ENCODE data around the gene FAM98C. TPM values are rescaled to one million over a fixed set of nuclear protein-coding genes. Genes with fewer than 3 reads are reported as not detected.

Gene FAM98C
- total and polyA plus RNA-seq, 4 experiments from 2014 or later = 18.2 to 53.8 (median 37.7) TPM

DNA sequence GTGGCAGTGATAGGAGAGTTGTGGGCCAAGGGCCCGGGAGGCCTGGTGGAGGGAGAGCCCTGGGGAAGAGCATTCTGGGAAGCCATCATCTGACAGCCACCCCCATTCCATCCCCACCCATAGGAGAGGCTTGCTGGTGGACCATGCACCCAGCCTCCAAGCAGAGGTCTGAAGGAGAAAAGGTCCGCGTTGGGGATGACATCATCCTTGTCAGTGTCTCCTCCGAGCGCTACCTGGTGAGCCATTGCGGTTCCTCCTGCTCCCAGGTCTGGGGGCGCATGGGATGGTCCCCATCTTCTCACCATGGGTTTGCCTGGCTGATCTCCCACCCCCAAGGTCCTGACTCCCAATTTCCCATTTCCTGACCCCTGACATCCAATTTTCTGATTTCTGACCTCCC lies 41.1 kb downstream of the FAM98C start:
- H3K4me1 Mint-ChIP-seq = peaks cover 0 to 4% (median 0%) of the 10 kb centered on the region in 4 donors
- DNase-seq = no peak
- no peak overlapping the region for H3K27ac Mint-ChIP-seq
- no peak overlapping the region for H3K4me3 ChIP-seq (ENCODE audit: low read length in 2 of 2)
- intact Hi-C loops (cut with micrococcal nuclease) = no loop called here
- H3K27me3 ChIP-seq (ENCODE audit: insufficient read depth, low read length) = no peaks in the 10 kb centered on the region
- ChIA-PET CTCF (ENCODE audit: partially characterized antibody) (no interaction called here), POLR2A (ENCODE audit: partially characterized antibody) (no interaction called here)
- no peaks in the 10 kb centered on the region for H3K4me1 ChIP-seq (ENCODE audit: insufficient read depth, low read length)
- no peak overlapping the region for H3K4me3 Mint-ChIP-seq
- no peaks in the 10 kb centered on the region for H3K9me3 ChIP-seq (ENCODE audit: control insufficient read depth in 1 of 2, low read length in 2 of 2)
- H3K9me3 Mint-ChIP-seq = peaks cover 0 to 2% (median 0%) of the 10 kb centered on the region in 8 donors
- H3K27ac ChIP-seq (ENCODE audit: low read depth, low read length) = no peak overlapping the region
- peaks cover 0 to 9% of the 10 kb centered on the region in 2 donors for H3K27me3 Mint-ChIP-seq
- no peaks in the 10 kb centered on the region for H3K36me3 ChIP-seq (ENCODE audit: insufficient read depth, low read length)
- H3K36me3 Mint-ChIP-seq = no peaks in the 10 kb centered on the region

DNA sequence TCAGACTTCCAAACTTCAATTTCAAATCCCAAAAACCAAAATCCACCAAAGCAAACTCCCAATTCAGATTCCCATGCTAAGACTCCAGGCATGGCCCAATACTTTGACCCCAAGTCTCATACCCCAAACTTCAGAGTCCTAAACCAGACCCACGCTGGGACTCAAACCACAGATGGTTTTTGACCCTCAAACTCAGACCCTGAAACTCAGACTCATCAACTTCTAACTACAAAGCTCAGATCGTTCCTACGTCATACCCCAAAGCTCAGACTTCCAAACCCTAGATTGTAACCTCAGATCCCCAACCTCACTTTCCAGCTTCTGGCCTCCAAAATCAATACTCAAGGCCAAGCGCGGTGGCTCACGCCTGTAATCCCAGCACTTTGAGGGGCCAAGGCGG lies 42.5 kb downstream of the FAM98C start:
- Mint-ChIP-seq H3K9me3 (peaks cover 0 to 4% (median 0%) of the 10 kb centered on the region in 8 donors), H3K4me3 (no peak overlapping the region), H3K27me3 (peaks cover 0 to 9% of the 10 kb centered on the region in 2 donors), H3K4me1 (peaks cover 0 to 4% (median 0%) of the 10 kb centered on the region in 4 donors), H3K27ac (peak overlapping the region in 1 of 7 donors; percentile 13), H3K36me3 (no peaks in the 10 kb centered on the region)
- no peak overlapping the region for H3K4me3 ChIP-seq (ENCODE audit: low read length in 2 of 2)
- POLR2A ChIA-PET (ENCODE audit: partially characterized antibody) = no interaction called here
- intact Hi-C loops (cut with micrococcal nuclease) = no loop called here
- H3K4me1 ChIP-seq (ENCODE audit: insufficient read depth, low read length) = no peaks in the 10 kb centered on the region
- no peak overlapping the region for H3K27ac ChIP-seq (ENCODE audit: low read depth, low read length)
- no peaks in the 10 kb centered on the region for H3K36me3 ChIP-seq (ENCODE audit: insufficient read depth, low read length)
- DNase-seq = no peak
- no peaks in the 10 kb centered on the region for H3K9me3 ChIP-seq (ENCODE audit: control insufficient read depth in 1 of 2, low read length in 2 of 2)
- no peaks in the 10 kb centered on the region for H3K27me3 ChIP-seq (ENCODE audit: insufficient read depth, low read length)
- CTCF ChIA-PET (ENCODE audit: partially characterized antibody) = no interaction called here

DNA sequence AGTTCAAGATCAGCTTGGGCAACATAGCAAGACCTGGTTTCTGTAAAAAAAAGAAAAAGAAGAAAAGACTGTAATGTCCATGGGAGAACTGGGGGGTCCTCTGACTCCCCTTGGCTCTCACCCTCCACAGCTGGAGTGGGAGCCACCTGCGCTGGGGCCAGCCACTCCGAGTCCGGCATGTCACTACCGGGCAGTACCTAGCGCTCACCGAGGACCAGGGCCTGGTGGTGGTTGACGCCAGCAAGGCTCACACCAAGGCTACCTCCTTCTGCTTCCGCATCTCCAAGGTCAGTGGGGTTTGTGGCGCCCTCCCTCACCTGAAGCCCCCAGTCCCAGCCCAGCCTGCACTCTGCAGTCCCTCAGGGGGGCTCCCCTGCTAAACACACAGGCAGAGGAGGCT lies 45.3 kb downstream of the FAM98C start:
- no peaks in the 10 kb centered on the region for H3K9me3 ChIP-seq (ENCODE audit: control insufficient read depth in 1 of 2, low read length in 2 of 2)
- ChIA-PET CTCF (ENCODE audit: partially characterized antibody) (no interaction called here), POLR2A (ENCODE audit: partially characterized antibody) (interaction anchor here (0.6 kb wide), 1 partner anchor 35 kb away, joined by 3 read pairs; no protein-coding TSS in a partner anchor)
- H3K4me1 ChIP-seq (ENCODE audit: insufficient read depth, low read length) = no peaks in the 10 kb centered on the region
- no peak for DNase-seq
- H3K27me3 ChIP-seq (ENCODE audit: insufficient read depth, low read length) = no peaks in the 10 kb centered on the region
- Mint-ChIP-seq H3K27me3 (peaks cover 0 to 4% of the 10 kb centered on the region in 2 donors), H3K27ac (no peak overlapping the region), H3K36me3 (no peaks in the 10 kb centered on the region), H3K4me3 (no peak overlapping the region), H3K9me3 (peaks cover 0 to 4% (median 0%) of the 10 kb centered on the region in 8 donors), H3K4me1 (peaks cover 0 to 4% (median 0%) of the 10 kb centered on the region in 4 donors)
- H3K27ac ChIP-seq (ENCODE audit: low read depth, low read length) = no peak overlapping the region
- intact Hi-C loops (cut with micrococcal nuclease) = no loop called here
- no peaks in the 10 kb centered on the region for H3K36me3 ChIP-seq (ENCODE audit: insufficient read depth, low read length)
- no peak overlapping the region for H3K4me3 ChIP-seq (ENCODE audit: low read length in 2 of 2)

DNA sequence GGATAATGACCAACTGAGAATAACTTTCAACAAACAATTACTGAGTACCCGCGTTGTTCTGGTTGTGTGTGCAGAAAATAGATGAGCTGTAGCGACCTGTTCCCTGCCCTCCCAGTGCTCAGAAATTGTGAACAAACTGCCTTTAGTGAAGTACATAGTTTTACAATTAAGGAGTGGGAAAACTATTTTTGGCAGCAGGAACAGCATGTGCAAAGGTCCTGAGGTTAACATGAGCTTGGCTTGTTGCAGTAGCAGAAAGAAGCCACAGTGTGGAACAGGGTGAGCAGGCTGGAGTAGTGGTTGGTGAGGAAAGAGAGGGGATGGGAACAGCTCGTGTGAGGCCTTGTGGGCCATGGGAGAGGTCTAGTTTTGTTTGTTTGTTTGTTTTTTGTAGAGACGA lies 46.6 kb downstream of the FAM98C start:
- no peak overlapping the region for H3K4me3 ChIP-seq (ENCODE audit: low read length in 2 of 2)
- DNase-seq = no peak
- no peaks in the 10 kb centered on the region for H3K4me1 ChIP-seq (ENCODE audit: insufficient read depth, low read length)
- POLR2A ChIA-PET (ENCODE audit: partially characterized antibody) = no interaction called here
- Mint-ChIP-seq H3K27ac (no peak overlapping the region), H3K4me3 (no peak overlapping the region), H3K9me3 (peaks cover 0 to 4% (median 0%) of the 10 kb centered on the region in 8 donors), H3K4me1 (peaks cover 0 to 4% (median 0%) of the 10 kb centered on the region in 4 donors), H3K36me3 (no peaks in the 10 kb centered on the region), H3K27me3 (peaks cover 0 to 4% of the 10 kb centered on the region in 2 donors)
- CTCF ChIA-PET (ENCODE audit: partially characterized antibody) = no interaction called here
- H3K27ac ChIP-seq (ENCODE audit: low read depth, low read length) = no peak overlapping the region
- H3K9me3 ChIP-seq (ENCODE audit: control insufficient read depth in 1 of 2, low read length in 2 of 2) = no peaks in the 10 kb centered on the region
- no peaks in the 10 kb centered on the region for H3K36me3 ChIP-seq (ENCODE audit: insufficient read depth, low read length)
- H3K27me3 ChIP-seq (ENCODE audit: insufficient read depth, low read length) = no peaks in the 10 kb centered on the region
- intact Hi-C loops (cut with micrococcal nuclease) = no loop called here

DNA sequence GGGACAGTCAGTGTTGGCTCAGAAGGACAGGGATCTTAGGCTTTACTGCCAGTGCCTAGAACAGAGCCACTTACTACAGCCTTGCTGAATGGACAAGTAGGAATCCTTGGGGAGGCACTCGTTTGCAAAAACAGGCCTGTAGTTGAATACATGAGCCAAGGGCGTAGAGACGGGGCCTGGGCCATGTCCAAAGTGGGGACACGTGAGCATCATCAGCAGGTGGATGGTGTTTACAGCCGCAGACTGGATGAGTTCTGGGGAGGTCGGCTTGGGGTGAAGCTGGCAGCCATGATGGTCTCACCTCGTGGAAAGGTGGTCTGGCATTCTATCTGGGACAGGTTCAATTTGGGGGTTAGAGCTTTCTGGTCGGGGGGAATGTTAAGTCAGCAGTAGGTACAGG lies 48.1 kb downstream of the FAM98C start:
- CTCF ChIA-PET (ENCODE audit: partially characterized antibody) = no interaction called here
- Mint-ChIP-seq H3K27ac (no peak overlapping the region), H3K36me3 (no peaks in the 10 kb centered on the region), H3K4me3 (no peak overlapping the region), H3K4me1 (no peaks in the 10 kb centered on the region), H3K27me3 (peaks cover 0 to 2% of the 10 kb centered on the region in 2 donors), H3K9me3 (peaks cover 0 to 4% (median 0%) of the 10 kb centered on the region in 8 donors)
- Histone ChIP-seq H3K4me3 (ENCODE audit: low read length in 2 of 2) (no peak overlapping the region), H3K36me3 (ENCODE audit: insufficient read depth, low read length) (no peaks in the 10 kb centered on the region), H3K9me3 (ENCODE audit: control insufficient read depth in 1 of 2, low read length in 2 of 2) (no peaks in the 10 kb centered on the region), H3K27ac (ENCODE audit: low read depth, low read length) (no peak overlapping the region), H3K4me1 (ENCODE audit: insufficient read depth, low read length) (no peaks in the 10 kb centered on the region), H3K27me3 (ENCODE audit: insufficient read depth, low read length) (no peaks in the 10 kb centered on the region)
- DNase-seq = no peak
- POLR2A ChIA-PET (ENCODE audit: partially characterized antibody) = no interaction called here
- intact Hi-C loops (cut with micrococcal nuclease) = no loop called here

DNA sequence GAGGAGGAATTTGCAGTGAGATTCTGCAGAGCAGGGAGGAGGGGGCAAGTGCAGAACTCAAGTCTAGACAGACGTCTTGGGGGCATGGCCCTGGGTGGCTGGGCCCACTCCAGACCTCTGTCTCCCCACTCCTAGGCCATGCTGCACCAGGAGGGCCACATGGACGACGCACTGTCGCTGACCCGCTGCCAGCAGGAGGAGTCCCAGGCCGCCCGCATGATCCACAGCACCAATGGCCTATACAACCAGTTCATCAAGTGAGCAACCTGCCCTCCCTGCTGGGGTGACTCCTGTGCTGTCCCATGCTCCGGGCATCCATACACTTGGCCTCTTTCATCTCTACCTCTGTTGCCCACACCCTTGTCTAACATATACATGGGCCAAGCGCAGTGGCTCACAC lies 48.7 kb downstream of the FAM98C start:
- Mint-ChIP-seq H3K9me3 (peaks cover 0 to 4% (median 0%) of the 10 kb centered on the region in 8 donors), H3K27ac (no peak overlapping the region), H3K4me3 (no peak overlapping the region), H3K27me3 (peaks cover 0 to 2% of the 10 kb centered on the region in 2 donors), H3K4me1 (no peaks in the 10 kb centered on the region), H3K36me3 (no peaks in the 10 kb centered on the region)
- ChIA-PET CTCF (ENCODE audit: partially characterized antibody) (no interaction called here), POLR2A (ENCODE audit: partially characterized antibody) (no interaction called here)
- H3K27me3 ChIP-seq (ENCODE audit: insufficient read depth, low read length) = no peaks in the 10 kb centered on the region
- intact Hi-C loops (cut with micrococcal nuclease) = no loop called here
- DNase-seq = no peak
- no peak overlapping the region for H3K27ac ChIP-seq (ENCODE audit: low read depth, low read length)
- H3K36me3 ChIP-seq (ENCODE audit: insufficient read depth, low read length) = no peaks in the 10 kb centered on the region
- H3K9me3 ChIP-seq (ENCODE audit: control insufficient read depth in 1 of 2, low read length in 2 of 2) = no peaks in the 10 kb centered on the region
- no peaks in the 10 kb centered on the region for H3K4me1 ChIP-seq (ENCODE audit: insufficient read depth, low read length)
- no peak overlapping the region for H3K4me3 ChIP-seq (ENCODE audit: low read length in 2 of 2)

DNA sequence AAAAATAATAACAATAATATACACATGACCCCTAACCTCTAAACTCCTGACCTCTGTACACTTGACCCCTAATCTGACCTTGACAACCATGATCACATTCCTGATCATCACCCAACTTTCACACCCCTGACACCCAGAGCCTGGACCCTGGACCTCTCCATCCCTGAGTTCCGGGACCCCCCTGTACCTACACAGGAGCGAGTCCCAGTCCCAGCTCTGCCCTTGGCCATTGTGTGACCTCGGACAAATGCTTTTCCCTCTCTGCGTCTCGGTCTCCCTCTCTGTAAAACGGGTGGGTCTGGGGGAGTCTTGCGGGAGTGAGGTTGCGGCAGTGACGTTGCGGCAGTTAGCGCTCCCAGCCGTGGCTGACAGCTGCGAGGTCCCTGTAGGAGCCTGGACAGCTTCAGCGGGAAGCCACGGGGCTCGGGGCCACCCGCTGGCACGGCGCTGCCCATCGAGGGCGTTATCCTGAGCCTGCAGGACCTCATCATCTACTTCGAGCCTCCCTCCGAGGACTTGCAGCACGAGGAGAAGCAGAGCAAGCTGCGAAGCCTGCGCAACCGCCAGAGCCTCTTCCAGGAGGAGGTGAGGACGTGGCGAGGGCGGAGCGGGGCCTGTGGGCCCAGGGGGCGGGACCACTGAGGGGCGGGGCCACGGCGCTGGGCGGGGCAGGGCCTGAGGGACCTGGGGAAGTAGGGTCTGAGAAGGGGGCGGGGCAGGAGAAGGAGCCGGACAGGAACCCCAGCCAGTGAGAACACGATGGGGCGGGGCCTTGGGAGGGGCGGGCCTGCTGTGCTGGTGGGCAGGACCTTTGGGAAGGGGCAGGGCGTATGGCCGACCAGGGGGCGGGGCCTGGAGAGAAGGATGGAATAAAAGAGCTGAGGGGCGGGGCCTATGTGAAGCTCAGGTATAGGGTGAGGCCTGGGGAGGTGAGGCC lies 49.8 kb downstream of the FAM98C start:
- no peaks in the 10 kb centered on the region for H3K4me1 ChIP-seq (ENCODE audit: insufficient read depth, low read length)
- H3K4me3 ChIP-seq (ENCODE audit: low read length in 2 of 2) = no peak overlapping the region
- no peaks in the 10 kb centered on the region for H3K4me1 Mint-ChIP-seq
- no peaks in the 10 kb centered on the region for H3K27me3 ChIP-seq (ENCODE audit: insufficient read depth, low read length)
- H3K27me3 Mint-ChIP-seq = peaks cover 0 to 2% of the 10 kb centered on the region in 2 donors
- H3K27ac Mint-ChIP-seq = peak overlapping the region in 1 of 7 donors; percentile 53
- ChIA-PET CTCF (ENCODE audit: partially characterized antibody) (no interaction called here), POLR2A (ENCODE audit: partially characterized antibody) (no interaction called here)
- no peaks in the 10 kb centered on the region for H3K9me3 ChIP-seq (ENCODE audit: control insufficient read depth in 1 of 2, low read length in 2 of 2)
- intact Hi-C loops (cut with micrococcal nuclease) = no loop called here
- no peak overlapping the region for H3K4me3 Mint-ChIP-seq
- no peak overlapping the region for H3K27ac ChIP-seq (ENCODE audit: low read depth, low read length)
- peaks cover 0 to 4% (median 0%) of the 10 kb centered on the region in 8 donors for H3K9me3 Mint-ChIP-seq
- H3K36me3 ChIP-seq (ENCODE audit: insufficient read depth, low read length) = no peaks in the 10 kb centered on the region
- H3K36me3 Mint-ChIP-seq = no peaks in the 10 kb centered on the region
- no peak for DNase-seq

All from CD4-positive, alpha-beta memory T cell (primary cell).